ENCODE results near the gene HACD4. TPM values are rescaled to one million over a fixed set of nuclear protein-coding genes. Genes with fewer than 3 reads are reported as not detected.

The HACD4 gene
- total and polyA plus RNA-seq, 2 experiments from 2014 or later, result 1.7 to 2.5 TPM

- TF ChIP-seq, protein P1, sequence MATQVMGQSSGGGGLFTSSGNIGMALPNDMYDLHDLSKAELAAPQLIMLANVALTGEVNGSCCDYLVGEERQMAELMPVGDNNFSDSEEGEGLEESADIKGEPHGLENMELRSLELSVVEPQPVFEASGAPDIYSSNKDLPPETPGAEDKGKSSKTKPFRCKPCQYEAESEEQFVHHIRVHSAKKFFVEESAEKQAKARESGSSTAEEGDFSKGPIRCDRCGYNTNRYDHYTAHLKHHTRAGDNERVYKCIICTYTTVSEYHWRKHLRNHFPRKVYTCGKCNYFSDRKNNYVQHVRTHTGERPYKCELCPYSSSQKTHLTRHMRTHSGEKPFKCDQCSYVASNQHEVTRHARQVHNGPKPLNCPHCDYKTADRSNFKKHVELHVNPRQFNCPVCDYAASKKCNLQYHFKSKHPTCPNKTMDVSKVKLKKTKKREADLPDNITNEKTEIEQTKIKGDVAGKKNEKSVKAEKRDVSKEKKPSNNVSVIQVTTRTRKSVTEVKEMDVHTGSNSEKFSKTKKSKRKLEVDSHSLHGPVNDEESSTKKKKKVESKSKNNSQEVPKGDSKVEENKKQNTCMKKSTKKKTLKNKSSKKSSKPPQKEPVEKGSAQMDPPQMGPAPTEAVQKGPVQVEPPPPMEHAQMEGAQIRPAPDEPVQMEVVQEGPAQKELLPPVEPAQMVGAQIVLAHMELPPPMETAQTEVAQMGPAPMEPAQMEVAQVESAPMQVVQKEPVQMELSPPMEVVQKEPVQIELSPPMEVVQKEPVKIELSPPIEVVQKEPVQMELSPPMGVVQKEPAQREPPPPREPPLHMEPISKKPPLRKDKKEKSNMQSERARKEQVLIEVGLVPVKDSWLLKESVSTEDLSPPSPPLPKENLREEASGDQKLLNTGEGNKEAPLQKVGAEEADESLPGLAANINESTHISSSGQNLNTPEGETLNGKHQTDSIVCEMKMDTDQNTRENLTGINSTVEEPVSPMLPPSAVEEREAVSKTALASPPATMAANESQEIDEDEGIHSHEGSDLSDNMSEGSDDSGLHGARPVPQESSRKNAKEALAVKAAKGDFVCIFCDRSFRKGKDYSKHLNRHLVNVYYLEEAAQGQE (IDR thresholded peaks at IDR 0.05; ENCODE audit: unreplicated experiment), result no peak
- TF ChIP-seq EZH2 (IDR thresholded peaks at IDR 0.05; ENCODE audit: low read depth, unreplicated experiment), result no peak
- TF ChIP-seq ZNF331 (CRISPR knock-in tag; IDR thresholded peaks at IDR 0.05; ENCODE audit: low read depth), result no peak
- TF ChIP-seq, protein P2, sequence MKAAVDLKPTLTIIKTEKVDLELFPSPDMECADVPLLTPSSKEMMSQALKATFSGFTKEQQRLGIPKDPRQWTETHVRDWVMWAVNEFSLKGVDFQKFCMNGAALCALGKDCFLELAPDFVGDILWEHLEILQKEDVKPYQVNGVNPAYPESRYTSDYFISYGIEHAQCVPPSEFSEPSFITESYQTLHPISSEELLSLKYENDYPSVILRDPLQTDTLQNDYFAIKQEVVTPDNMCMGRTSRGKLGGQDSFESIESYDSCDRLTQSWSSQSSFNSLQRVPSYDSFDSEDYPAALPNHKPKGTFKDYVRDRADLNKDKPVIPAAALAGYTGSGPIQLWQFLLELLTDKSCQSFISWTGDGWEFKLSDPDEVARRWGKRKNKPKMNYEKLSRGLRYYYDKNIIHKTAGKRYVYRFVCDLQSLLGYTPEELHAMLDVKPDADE (IDR thresholded peaks at IDR 0.05), result no peak
These were observed 41.5 kb downstream of the HACD4 start (continued) for GRCh38 chr9:20989923-20990341.

- Mint-ChIP-seq H3K36me3 (ENCODE audit: low read depth) (peaks cover 17% of the 10 kb centered on the region), H3K27ac (no peak overlapping the region), H3K4me1 (peaks cover 15% of the 10 kb centered on the region), H3K27me3 (ENCODE audit: insufficient read depth, low read depth, poor library complexity) (no peaks in the 10 kb centered on the region), H3K4me3 (no peak overlapping the region), H3K9me3 (0 out of 3 replicates have a peak, but pooled peaks cover 2% of the 10 kb centered on the region)
- H3K4me3 ChIP-seq, result no peak overlapping the region
- H4K20me1 ChIP-seq (replicated peaks; ENCODE audit: insufficient read depth), result no peaks in the 10 kb centered on the region
- H3K36me3 ChIP-seq (ENCODE audit: insufficient read depth), result no peaks in the 10 kb centered on the region
- no peaks in the 10 kb centered on the region for H3K4me1 ChIP-seq (ENCODE audit: insufficient read depth)
- H3K9me2 ChIP-seq (ENCODE audit: insufficient read depth), result no peaks in the 10 kb centered on the region; the same call in 1 of the 2 replicates
- no peak for ATAC-seq
- H3K27me3 ChIP-seq (ENCODE audit: insufficient read depth), result no peaks in the 10 kb centered on the region
- no peak overlapping the region for H3K27ac ChIP-seq (ENCODE audit: low read depth)
- DNase-seq (ENCODE audit: low spot score), result no peak
- TF ChIP-seq CREB1 (CRISPR knock-in tag; IDR thresholded peaks at IDR 0.05; ENCODE audit: low read depth) (no peak), POLR2AphosphoS5 (IDR thresholded peaks at IDR 0.05; ENCODE audit: low read depth) (no peak), STAT1 (IDR thresholded peaks at IDR 0.05; ENCODE audit: unreplicated experiment) (no peak), EZH2 (IDR thresholded peaks at IDR 0.05; ENCODE audit: low read depth, unreplicated experiment) (no peak), NANOG (IDR thresholded peaks at IDR 0.05; ENCODE audit: borderline replicate concordance) (no peak), ZNF331 (CRISPR knock-in tag; IDR thresholded peaks at IDR 0.05; ENCODE audit: low read depth) (no peak), JUNB (IDR thresholded peaks at IDR 0.05; ENCODE audit: unreplicated experiment) (no peak)
- TF ChIP-seq, protein P1 (IDR thresholded peaks at IDR 0.05; ENCODE audit: unreplicated experiment), result no peak
- TF ChIP-seq, protein P3, sequence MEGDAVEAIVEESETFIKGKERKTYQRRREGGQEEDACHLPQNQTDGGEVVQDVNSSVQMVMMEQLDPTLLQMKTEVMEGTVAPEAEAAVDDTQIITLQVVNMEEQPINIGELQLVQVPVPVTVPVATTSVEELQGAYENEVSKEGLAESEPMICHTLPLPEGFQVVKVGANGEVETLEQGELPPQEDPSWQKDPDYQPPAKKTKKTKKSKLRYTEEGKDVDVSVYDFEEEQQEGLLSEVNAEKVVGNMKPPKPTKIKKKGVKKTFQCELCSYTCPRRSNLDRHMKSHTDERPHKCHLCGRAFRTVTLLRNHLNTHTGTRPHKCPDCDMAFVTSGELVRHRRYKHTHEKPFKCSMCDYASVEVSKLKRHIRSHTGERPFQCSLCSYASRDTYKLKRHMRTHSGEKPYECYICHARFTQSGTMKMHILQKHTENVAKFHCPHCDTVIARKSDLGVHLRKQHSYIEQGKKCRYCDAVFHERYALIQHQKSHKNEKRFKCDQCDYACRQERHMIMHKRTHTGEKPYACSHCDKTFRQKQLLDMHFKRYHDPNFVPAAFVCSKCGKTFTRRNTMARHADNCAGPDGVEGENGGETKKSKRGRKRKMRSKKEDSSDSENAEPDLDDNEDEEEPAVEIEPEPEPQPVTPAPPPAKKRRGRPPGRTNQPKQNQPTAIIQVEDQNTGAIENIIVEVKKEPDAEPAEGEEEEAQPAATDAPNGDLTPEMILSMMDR (conservative IDR thresholded peaks at IDR 0.05; ENCODE audit: low read depth in 2 of 2), result no peak
- H2AFZ ChIP-seq, result no peak overlapping the region
- H3F3A ChIP-seq (replicated peaks; ENCODE audit: low read depth), result no peaks in the 10 kb centered on the region
- no peak overlapping the region for H3K4me2 ChIP-seq
- H3K79me2 ChIP-seq (replicated peaks; ENCODE audit: insufficient read depth), result no peaks in the 10 kb centered on the region
These were observed 42.6 kb downstream of the HACD4 start for GRCh38 chr9:20988671-20989315.

All from GM23338 (cell line).